HEK293T (cell line): ENCODE results near the gene PDE10A.

Source experiments
- CTCF ChIA-PET: fragments of 350-600 bp; formaldehyde crosslinking; extraction: SDS; loops from one replicate; lab custom pipeline; 2021; ENCODE audit warnings: antibody characterized with exemption, inconsistent platforms; lab: Yijun Ruan, JAX
- POLR2A ChIA-PET: fragments of 350-600 bp; formaldehyde crosslinking; extraction: SDS; loops from one replicate; lab custom pipeline; 2020; ENCODE audit warnings: antibody characterized with exemption, inconsistent platforms; lab: Yijun Ruan, JAX
- DNase-seq: peaks from one replicate; pipeline ENCODE4 v3.0.0; 2012; ENCODE audit warnings: mixed read lengths; ENCODE audit errors: extremely low spot score
- HDGF ChIP-seq: fragments of 450-650 bp; IDR thresholded peaks from 2 replicates; pipeline ENCODE4 v1.6.1; 2017; ENCODE audit warnings: antibody characterized with exemption, borderline replicate concordance
- L3MBTL2 ChIP-seq: fragments of 450-650 bp; conservative IDR thresholded peaks from 2 replicates; pipeline ENCODE4 v1.6.1; 2016; ENCODE audit warnings: mild to moderate bottlenecking

PDE10A gene

GRCh38 chr6:165292657-165293056 is 370.4 kb downstream of the PDE10A start:
- ChIA-PET CTCF (no interaction called here), POLR2A (no interaction called here)
- no peak for DNase-seq
- TF ChIP-seq HDGF (no peak), L3MBTL2 (peak; percentile 55)
